HG03457 (cell line): ENCODE data around the gene PTEN.
"Not testable (repeated sequence)": the region's sequence is repeated elsewhere in the genome, so short reads cannot be mapped to it uniquely, and the experiment has no call there.

Experiments used
- ATAC-seq: cut with Tn5 transposase; IDR thresholded peaks from one replicate; pipeline ENCODE4 v1.9.1; 2021; ENCODE audit warnings: moderate number of reproducible peaks; ENCODE audit not compliant: unreplicated experiment

The PTEN gene

GRCh38 chr10:87844837-87845623, 18.4 kb upstream of the PTEN start:
- ATAC-seq: no peak

- no peak for ATAC-seq
Measured at GRCh38 chr10:87845624-87845998, 17.8 kb upstream of the PTEN start.

GRCh38 chr10:87846023-87846422, 17.4 kb upstream of the PTEN start:
- no peak for ATAC-seq

- not testable (repeated sequence) for ATAC-seq
Measured at GRCh38 chr10:87846711-87847110, 16.7 kb upstream of the PTEN start.

GRCh38 chr10:87847550-87847949, 15.9 kb upstream of the PTEN start:
- no peak for ATAC-seq

- no peak for ATAC-seq
Measured at GRCh38 chr10:87849001-87849400, 14.4 kb upstream of the PTEN start.

- ATAC-seq: no peak
Measured at GRCh38 chr10:87850742-87851205, 12.7 kb upstream of the PTEN start.

GRCh38 chr10:87852089-87852488, 11.3 kb upstream of the PTEN start:
- no peak for ATAC-seq

GRCh38 chr10:87855247-87855646, 8.2 kb upstream of the PTEN start:
- ATAC-seq: not testable (repeated sequence)

- not testable (repeated sequence) for ATAC-seq
Measured at GRCh38 chr10:87855665-87856064, 7.8 kb upstream of the PTEN start.

- ATAC-seq: no peak
Measured at GRCh38 chr10:87860156-87860795, 3.1 kb upstream of the PTEN start.

GRCh38 chr10:87860816-87861403, 2.5 kb upstream of the PTEN start:
- ATAC-seq: no peak

- ATAC-seq: peak; percentile 7
Measured at GRCh38 chr10:87861566-87861952, 1.9 kb upstream of the PTEN start.

GRCh38 chr10:87861953-87862678, 1.3 kb upstream of the PTEN start:
- peak; percentile 42 for ATAC-seq

GRCh38 chr10:87862679-87863052, 759 bp upstream of the PTEN start:
- ATAC-seq: no peak

GRCh38 chr10:87863951-87864495, 598 bp downstream of the PTEN start:
- not testable (repeated sequence) for ATAC-seq

GRCh38 chr10:87864496-87865059, 1.2 kb downstream of the PTEN start:
- no peak for ATAC-seq

GRCh38 chr10:87865241-87865881, 1.9 kb downstream of the PTEN start:
- no peak for ATAC-seq

GRCh38 chr10:87866412-87866974, 3.1 kb downstream of the PTEN start:
- ATAC-seq: no peak

- ATAC-seq: no peak
Measured at GRCh38 chr10:87867453-87867852, 4.0 kb downstream of the PTEN start.
